Gastroesophageal sphincter (tissue), 4 donors: ENCODE data around the gene CDH9. TPM values are rescaled to one million over a fixed set of nuclear protein-coding genes. Genes with fewer than 3 reads are reported as not detected.

ENCODE experiments used
- ATAC-seq: fragments of 150-250 bp; one replicate; pipeline ENCODE4 v1.9.1; 2016; ENCODE audit warnings: mild to moderate bottlenecking, moderate library complexity
- H3K27ac ChIP-seq, 4 donors: fragments of 200-600 bp; sonication (generic) in 3 of 4; 1 replicate in 3 of 4; 2 replicates in 1 of 4; pipeline ENCODE4 v1.5.1; 2016 to 2019
- H3K27me3 ChIP-seq: fragments of 200-600 bp; sonication (generic); one replicate; pipeline ENCODE4 v1.5.1; 2019
- H3K36me3 ChIP-seq, 2 donors: fragments of 200-600 bp; sonication (generic); one replicate each; pipeline ENCODE4 v1.5.1; 2019; ENCODE audit warnings: control low read depth in 1 of 2
- H3K4me1 ChIP-seq, 3 donors: fragments of 200-600 bp; sonication (generic); 1 replicate in 2 of 3; 2 replicates in 1 of 3; pipeline ENCODE4 v1.5.1; 2016 to 2019; ENCODE audit warnings: control low read depth in 2 of 3
- H3K4me3 ChIP-seq, 2 donors: fragments of 200-600 bp; sonication (generic); one replicate each; pipeline ENCODE4 v1.5.1; 2019; ENCODE audit warnings: mild to moderate bottlenecking in 1 of 2, moderate library complexity in 1 of 2
- H3K9me3 ChIP-seq, 3 donors: fragments of 200-600 bp; sonication (generic); one replicate each; pipeline ENCODE4 v1.5.1; 2017 to 2019; ENCODE audit warnings: control low read depth in 2 of 3
- CTCF ChIP-seq, 4 experiments: fragments of 200-600 bp in 2 of 4; fragments of 450-650 bp in 2 of 4; sonication (generic) in 1 of 4; IDR thresholded peaks; one replicate each; pipeline ENCODE4 v1.5.1; 2017 to 2019; ENCODE audit warnings: antibody characterized with exemption in 4 of 4, mild to moderate bottlenecking in 2 of 4, moderate library complexity in 2 of 4
- EP300 ChIP-seq: sonication (generic); formaldehyde crosslinking; IDR thresholded peaks from one replicate; pipeline ENCODE4 v1.6.1; 2017; ENCODE audit warnings: antibody characterized with exemption, mild to moderate bottlenecking
- POLR2A ChIP-seq, 2 donors: fragments of 450-650 bp; IDR thresholded peaks; one replicate each; pipeline ENCODE4 v1.6.1; 2017; ENCODE audit warnings: antibody characterized with exemption in 2 of 2, mild to moderate bottlenecking in 2 of 2, moderate library complexity in 1 of 2
- POLR2AphosphoS5 ChIP-seq: sonication (generic); formaldehyde crosslinking; IDR thresholded peaks from one replicate; pipeline ENCODE4 v1.6.1; 2017; ENCODE audit warnings: antibody characterized with exemption
- WGBS, 2 donors: methylation state at CpG; one replicate each; pipeline ENCODE4 v1.1.5; 2018; ENCODE audit warnings: low coverage in 1 of 2; 5-methylcytosine and 5-hydroxymethylcytosine counted together
- total RNA-seq, 4 donors: library from RNA; depleted of rRNA; stranded (reverse); fragments of >200 nt; gene quantifications; one replicate each; pipeline ENCODE4 v1.1.0, GENCODE V29; 2016

Gene CDH9
- total RNA-seq, 4 donors from 2014 or later: not detected

- Histone ChIP-seq H3K36me3 (no peaks in the 10 kb centered on the region), H3K4me1 (no peaks in the 10 kb centered on the region), H3K9me3 (no peaks in the 10 kb centered on the region), H3K27ac (no peak overlapping the region), H3K27me3 (no peaks in the 10 kb centered on the region), H3K4me3 (no peak overlapping the region)
- TF ChIP-seq EP300 (no peak), POLR2A (IDR thresholded peaks at IDR 0.05) (no peak), CTCF (IDR thresholded peaks at IDR 0.05) (no peak), POLR2AphosphoS5 (no peak)
- ATAC-seq: no peak
These were observed 143.6 kb downstream of the CDH9 start for GRCh38 chr5:26894719-26895263.

DNA sequence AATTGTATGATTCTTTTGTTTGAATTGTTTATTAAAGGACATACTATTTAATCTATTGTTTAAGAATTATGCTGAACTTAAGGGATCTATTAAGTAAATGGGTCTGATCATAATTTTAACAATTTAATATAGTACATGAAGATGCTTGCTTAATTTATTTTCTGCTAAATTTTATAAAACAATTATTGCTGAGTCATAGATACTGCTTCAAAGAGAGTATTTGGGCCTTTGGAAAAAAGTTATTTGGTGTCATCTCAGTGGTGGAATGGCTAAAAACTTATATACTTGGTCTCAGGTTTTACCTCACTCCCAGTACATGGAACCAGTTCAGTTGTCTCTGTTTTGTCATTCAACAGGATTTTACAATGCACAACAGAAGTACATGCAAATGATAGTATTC is 145.3 kb downstream of the CDH9 start:
- Histone ChIP-seq H3K9me3 (no peaks in the 10 kb centered on the region), H3K4me3 (no peak overlapping the region), H3K27me3 (no peaks in the 10 kb centered on the region), H3K27ac (no peak overlapping the region), H3K36me3 (no peaks in the 10 kb centered on the region), H3K4me1 (no peaks in the 10 kb centered on the region)
- no peak for ATAC-seq
- TF ChIP-seq POLR2A (IDR thresholded peaks at IDR 0.05) (no peak), CTCF (IDR thresholded peaks at IDR 0.05) (no peak), POLR2AphosphoS5 (no peak), EP300 (no peak)

DNA sequence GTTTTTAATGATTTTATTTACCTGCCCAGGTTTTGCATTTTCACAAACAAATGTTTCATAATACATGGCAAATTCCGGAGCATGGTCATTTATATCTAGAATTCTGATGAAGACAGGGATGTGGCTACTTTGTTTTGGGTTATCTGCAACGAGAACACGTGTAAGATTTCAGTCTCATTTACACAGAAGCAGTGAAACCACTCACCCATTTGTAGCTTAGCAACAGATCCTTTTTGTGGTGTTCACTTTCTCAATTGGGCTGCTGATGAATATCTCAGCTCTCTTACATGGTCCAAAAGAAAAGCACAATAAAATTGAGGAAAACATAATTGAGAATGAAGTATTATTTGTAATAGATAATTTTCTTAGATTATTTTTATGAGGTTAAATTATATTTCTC is 148.6 kb downstream of the CDH9 start:
- Histone ChIP-seq H3K4me3 (no peak overlapping the region), H3K4me1 (no peaks in the 10 kb centered on the region), H3K27me3 (no peaks in the 10 kb centered on the region), H3K27ac (no peak overlapping the region), H3K36me3 (no peaks in the 10 kb centered on the region), H3K9me3 (no peaks in the 10 kb centered on the region)
- TF ChIP-seq POLR2A (IDR thresholded peaks at IDR 0.05) (no peak), POLR2AphosphoS5 (no peak), EP300 (no peak), CTCF (IDR thresholded peaks at IDR 0.05) (no peak)
- 24 to 59% methylated on average over 3 of the region's 3 CpGs for WGBS, 2 donors
- ATAC-seq: no peak

GRCh38 chr5:26884481-26884880 is 153.9 kb downstream of the CDH9 start:
- Histone ChIP-seq H3K27me3 (no peaks in the 10 kb centered on the region), H3K9me3 (no peaks in the 10 kb centered on the region), H3K4me1 (no peaks in the 10 kb centered on the region), H3K27ac (no peak overlapping the region), H3K4me3 (no peak overlapping the region), H3K36me3 (no peaks in the 10 kb centered on the region)
- ATAC-seq: no peak
- TF ChIP-seq CTCF (IDR thresholded peaks at IDR 0.05) (no peak), EP300 (no peak), POLR2A (IDR thresholded peaks at IDR 0.05) (no peak), POLR2AphosphoS5 (no peak)
- WGBS, 2 donors: 27 to 42% methylated on average over 2 of the region's 2 CpGs

- Histone ChIP-seq H3K36me3 (no peaks in the 10 kb centered on the region), H3K9me3 (no peaks in the 10 kb centered on the region), H3K4me3 (no peak overlapping the region), H3K27ac (no peak overlapping the region), H3K27me3 (no peaks in the 10 kb centered on the region), H3K4me1 (no peaks in the 10 kb centered on the region)
- 68 to 74% methylated on average over 5 of the region's 5 CpGs for WGBS, 2 donors
- no peak for ATAC-seq
- no peak for TF ChIP-seq POLR2AphosphoS5
- no peak for TF ChIP-seq EP300
These were observed 155.0 kb downstream of the CDH9 start for GRCh38 chr5:26883375-26883774.
